ENCODE measurements around the gene MAP2K5.

The MAP2K5 gene
- 10.4 to 12.0 reads per million in 2 donors for total RNA-seq

DNA sequence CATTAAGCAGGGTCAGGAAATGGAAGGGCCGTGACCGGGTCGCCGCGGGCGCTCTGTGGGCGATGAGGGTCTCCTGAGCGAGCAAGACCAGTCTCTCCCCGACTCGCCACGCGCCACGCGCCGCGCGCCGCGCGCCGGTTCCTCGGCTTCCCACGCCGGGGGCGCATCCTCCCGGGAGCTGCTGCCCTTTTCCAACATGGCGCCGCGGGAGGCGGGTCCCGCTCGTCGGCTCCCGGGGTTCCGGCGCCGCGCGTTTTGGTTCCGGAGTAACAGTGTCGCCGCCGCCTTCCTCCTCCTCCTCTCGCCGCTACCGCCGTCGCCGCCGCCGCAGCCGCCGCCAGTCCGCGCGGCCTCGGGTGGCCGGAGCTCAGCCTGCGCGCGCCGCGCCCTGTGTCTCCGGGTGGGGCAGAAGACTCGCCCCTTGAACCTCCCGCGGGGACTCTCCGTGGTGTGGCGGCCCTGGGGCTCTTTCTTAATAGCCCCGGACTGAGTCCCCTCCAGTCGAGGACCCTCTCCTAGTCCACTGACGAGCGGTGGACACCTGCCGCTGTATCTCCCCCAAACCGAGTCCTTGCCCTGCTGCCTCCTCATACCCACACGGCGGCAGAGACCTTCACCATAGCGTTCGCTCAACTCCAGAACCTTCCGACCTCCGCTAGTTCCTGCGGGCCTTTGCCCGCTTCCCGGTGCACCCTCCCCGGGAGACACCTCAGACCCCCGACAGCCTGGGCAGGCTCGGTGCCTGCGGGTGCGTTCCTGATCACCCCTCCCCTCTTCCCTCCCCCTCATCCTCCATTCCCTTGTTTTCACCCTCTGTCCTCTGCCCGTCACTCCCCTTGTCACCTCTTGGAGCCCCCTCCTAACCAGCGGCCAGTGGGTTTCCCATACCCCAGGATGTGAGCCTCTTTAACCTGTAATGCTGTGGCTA lies at the start of gene MAP2K5:
Gene MAP2K5 (plus strand): TSS at position 284 of the 928 bp plus-strand sequence. CDS start 633 bp downstream, at position 917.
- peak; percentile 79 for DNase-seq

DNA sequence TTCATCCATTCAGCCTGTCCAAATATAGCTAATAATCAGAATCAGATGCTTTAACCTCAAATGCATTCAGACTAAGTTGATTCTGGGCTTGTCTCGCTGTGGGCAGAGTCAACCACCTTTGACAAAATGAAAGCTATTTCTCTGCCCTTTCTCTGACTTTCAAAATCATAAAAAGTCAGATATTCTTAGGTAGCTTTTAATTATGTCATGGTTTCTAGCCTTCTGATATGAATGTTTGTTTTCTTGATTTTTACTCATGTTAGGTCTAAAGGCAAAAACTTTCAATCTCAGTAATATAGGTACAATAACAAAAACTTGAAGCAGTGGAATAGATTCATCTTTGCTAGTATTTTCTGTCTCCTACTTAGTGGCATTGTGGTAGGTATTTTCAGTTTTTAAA lies 46.9 kb upstream of the MAP2K5 start:
- DNase-seq, result no peak

GRCh38 chr15:67501177-67501835 lies 41.2 kb upstream of the MAP2K5 start:
- DNase-seq, result no peak

DNA sequence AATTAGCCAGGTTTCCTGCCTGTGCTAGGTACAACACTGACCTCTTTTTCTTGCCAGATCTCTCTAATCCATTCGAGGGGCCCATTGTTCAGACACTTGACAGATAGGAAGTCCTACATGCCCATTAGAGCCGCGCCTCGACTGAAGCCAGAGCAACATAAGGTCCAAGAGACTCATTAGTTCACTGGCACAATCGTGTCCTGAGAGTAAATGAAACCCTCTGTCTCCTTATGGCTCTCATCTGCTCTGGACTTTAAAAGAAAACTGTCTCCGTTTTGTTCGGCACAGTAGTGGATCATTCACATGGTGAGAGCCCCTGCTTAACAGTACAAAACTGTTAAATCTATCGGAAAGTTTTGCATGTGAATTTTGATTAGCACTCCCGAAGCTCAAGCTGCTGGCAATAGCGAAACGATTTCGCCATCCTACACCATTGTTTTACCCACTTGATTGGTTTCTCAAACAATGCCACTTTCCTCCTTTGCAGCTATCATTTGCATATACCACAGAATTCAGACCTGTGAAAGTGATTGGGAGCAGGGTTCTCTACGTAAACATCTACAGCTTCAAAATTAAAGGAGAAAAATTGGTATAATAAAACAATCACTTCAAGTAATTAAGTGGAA lies 40.6 kb upstream of the MAP2K5 start:
- DNase-seq, result no peak

DNA sequence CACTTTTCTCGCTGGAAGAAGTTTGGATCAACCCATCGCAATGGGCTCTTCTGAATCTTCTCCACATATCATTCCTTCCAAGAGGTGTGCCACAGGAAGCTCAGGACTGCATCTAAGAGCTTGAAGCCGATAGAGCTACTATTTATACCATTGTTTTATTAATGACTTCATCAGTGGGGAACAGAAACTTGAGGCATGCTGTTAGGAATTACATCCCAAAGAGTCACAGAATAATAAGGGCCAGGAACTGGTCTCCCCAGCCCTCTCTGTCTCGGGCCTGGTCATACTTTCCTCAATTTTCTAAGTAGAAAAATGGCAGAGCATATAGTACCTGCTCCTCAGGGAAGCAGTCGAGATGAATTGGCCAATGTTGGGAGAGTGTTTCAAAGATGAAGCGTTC lies 38.4 kb upstream of the MAP2K5 start:
- DNase-seq, result no peak

- no peak for DNase-seq
Measured at GRCh38 chr15:67504796-67505195, 37.7 kb upstream of the MAP2K5 start.

DNA sequence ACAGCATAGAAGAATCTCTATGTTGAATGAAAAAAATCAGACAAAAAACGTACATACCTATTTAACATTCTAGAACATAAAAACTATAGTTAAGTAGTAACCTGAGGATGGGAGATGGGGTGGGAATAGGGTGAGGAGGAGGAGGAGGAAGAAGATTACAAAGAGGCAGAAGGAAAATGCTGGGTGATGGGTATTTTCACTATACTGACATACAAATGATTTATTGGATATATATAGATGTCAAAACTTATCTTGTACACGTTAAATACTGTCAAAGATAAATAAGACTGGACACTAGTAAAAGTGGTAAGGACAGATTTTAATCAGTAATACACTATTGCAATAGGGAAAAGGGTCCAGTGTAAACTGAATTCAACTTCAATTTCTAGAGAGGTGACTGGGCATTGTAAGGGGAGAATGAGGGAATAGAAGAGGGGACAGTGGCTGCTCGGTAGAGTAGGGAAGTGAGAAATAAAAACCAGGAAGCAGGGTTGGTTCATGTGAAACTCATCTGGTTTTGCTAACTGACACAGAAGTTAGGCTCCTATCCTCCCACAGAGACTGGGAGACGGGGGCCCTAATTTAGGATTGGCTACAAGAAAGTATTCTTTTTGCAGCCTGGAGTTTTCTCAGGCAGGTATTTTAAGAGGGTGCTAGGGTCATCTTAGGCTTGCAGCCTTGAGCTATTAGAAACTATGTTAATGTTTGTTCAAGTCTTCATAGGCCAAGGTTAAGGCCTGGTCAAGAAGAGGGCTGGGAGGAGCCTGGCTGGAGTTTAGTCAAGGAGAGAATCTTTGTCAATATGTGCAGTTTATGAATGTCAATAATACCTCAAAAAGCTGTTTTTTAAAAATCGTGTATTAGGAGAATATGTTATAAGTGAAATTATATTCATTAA lies 36.6 kb upstream of the MAP2K5 start:
- no peak for DNase-seq

DNA sequence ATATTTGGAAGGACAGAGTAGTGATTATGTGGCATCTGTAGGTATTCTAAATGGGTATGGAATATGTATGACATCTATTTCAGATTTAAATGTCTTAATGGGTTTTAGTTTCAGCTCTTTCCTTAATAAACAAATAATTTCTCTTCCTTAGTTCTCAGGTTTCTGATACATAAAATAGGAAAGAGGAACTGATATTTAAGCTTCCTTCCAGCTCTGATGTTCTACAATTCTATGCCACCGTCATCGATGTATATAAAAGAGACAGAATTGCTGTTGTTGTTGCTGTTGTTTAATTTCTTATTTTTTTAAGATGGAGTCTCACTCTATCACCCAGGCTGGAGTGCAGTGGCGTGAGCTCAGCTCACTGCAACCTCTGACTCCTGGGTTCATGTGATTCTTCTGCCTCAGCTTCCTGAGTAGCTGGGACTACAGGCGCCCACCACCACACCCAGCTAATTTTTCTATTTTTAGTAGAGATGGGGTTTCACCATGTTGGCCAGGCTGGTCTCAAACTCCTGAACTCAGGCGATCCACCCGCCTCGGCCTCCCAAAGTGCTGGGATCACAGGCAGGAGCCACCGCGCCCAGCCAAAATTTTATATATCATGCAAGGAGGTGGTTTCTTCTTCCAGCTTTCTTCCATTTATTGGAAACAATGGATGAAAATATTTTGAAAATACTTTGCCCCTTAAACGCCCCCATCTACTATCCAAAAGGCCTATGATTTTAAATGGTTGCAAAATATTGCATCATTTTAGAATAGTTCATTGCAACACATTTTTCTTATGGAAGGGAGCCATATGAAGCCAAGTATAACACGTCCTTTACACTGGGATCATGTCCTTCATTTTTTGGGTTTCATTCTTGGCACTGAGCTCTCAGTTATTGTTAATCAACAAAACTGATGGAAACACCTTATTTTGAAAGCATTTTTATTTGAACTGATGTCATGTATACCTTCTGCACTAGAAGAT lies 35.4 kb upstream of the MAP2K5 start:
- no peak for DNase-seq

- DNase-seq, result no peak
Measured at GRCh38 chr15:67508407-67508806, 34.1 kb upstream of the MAP2K5 start.

- no peak for DNase-seq
Measured at GRCh38 chr15:67509918-67510317, 32.6 kb upstream of the MAP2K5 start.

GRCh38 chr15:67510597-67511190 lies 31.8 kb upstream of the MAP2K5 start:
- DNase-seq, result no peak

- no peak for DNase-seq
Measured at GRCh38 chr15:67511606-67512005, 30.9 kb upstream of the MAP2K5 start.

- DNase-seq, result no peak
Measured at GRCh38 chr15:67512140-67512539, 30.4 kb upstream of the MAP2K5 start.

DNA sequence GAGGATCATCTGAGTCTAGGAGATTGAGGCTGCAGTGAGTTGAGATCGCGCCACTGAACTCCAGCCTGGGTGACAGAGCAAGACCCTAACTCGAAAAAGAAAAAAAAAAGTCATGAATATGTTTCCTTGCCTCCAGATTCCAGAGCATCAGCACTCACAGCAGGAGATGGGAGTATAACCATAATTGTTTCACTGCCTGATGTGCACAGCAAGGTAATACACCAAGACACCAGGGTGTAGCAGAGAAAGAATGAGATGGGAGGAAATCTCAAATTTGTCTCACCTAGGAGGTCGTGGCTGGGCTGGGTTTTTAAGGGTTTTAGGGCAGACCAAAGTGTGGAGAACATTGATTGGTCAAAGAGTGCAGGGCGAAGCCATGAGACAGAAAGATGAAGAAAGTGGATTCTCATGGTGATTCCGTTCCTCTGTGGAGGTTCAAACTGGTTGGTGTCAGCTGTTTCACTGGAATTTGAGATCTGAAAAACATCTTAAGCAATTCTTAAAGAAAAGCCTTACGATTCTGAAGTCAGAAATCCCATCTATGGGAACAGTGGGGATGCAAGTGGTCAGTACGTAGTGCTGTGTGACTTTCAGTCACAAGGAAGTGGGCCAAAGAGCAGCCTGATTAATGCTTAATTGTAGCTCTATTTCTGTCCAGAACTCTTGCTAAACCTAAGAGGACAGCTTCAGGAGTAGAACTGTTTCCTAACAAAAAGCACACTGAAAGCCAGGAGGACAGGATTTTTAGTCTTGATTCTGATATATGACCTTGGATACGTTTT lies 29.4 kb upstream of the MAP2K5 start:
- DNase-seq, result no peak

GRCh38 chr15:67515090-67515489 lies 27.4 kb upstream of the MAP2K5 start:
- no peak for DNase-seq

GRCh38 chr15:67515557-67515956 lies 26.9 kb upstream of the MAP2K5 start:
- DNase-seq, result no peak

DNA sequence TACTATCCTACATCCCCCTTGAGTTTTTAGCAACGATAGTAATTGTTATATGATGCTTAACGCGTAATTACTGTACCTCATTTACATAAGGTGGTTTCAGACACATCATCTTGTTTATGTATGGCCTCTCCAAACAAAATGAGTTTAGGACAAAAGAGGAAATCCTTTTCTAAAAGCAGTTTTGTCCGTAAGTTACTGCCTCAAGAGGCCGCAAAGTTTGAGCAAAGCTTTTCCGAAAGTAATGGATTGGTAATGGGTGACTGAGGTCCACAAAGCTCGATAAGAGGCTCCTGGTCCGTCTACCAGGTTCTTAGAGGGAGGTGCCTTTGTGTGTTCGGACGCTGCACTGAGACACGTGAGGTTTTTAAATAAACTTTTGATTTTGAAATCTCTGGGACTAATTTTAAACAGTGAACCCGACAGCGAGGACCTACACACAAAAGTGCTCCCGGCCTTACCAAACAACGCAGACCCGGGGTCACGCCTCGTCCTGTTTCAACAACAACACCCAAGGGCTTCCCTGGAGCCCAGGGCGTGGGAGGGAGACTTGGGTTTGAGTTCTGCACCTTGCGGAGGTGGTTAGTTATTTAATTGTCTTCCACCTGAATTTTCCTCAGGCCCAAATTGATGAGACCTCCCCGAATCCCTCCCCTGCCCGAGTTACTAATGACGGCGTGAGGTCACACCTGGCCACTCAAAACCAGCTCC lies 22.0 kb upstream of the MAP2K5 start:
- no peak for DNase-seq

DNA sequence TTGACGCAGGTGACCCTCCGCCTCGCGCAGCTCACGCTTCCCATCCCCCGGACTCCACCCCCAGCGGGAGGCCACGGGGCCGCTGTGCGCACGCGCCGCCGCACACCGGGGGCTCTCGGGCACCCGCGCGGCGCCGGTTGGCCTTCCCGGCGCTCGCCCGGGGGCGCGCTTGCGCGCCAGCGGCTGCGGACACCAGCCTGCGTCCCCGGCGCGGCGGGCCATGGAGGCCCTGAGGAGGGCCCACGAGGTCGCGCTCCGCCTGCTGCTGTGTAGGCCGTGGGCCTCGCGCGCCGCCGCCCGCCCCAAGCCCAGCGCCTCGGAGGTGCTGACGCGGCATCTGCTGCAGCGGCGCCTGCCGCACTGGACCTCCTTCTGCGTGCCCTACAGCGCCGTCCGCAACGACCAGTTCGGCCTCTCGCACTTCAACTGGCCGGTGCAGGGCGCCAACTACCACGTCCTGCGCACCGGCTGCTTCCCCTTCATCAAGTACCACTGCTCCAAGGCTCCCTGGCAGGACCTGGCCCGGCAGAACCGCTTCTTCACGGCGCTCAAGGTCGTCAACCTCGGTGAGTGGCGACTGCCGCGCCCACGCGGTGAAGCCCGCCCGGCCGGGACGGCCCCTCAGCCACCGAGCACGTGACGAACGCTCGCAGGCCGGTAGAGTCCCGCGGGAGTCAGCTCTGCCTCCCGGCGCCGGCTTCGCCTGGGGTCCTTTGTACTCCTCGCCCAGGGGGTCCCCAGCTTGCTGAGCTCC lies 21.3 kb upstream of the MAP2K5 start, which contains the start of gene C15orf61:
Gene C15orf61 (plus strand): TSS at position 103 of the 754 bp plus-strand sequence. CDS start 118 bp downstream, at position 221.
- DNase-seq, result peak; percentile 75
